Endothelial cell of umbilical vein (primary cell): ENCODE measurements around the gene ZNF764.

Source experiments
- CTCF ChIP-seq, 2 donors: IDR thresholded peaks; 1 replicate in 1 of 2; 2 replicates in 1 of 2; pipeline ENCODE4 v1.5.1; 2011; ENCODE audit warnings: low read length in 2 of 2, mild to moderate bottlenecking in 2 of 2, moderate library complexity in 2 of 2, control low read depth in 1 of 2, inconsistent platforms in 1 of 2, low read depth in 1 of 2; ENCODE audit not compliant: insufficient read depth in 1 of 2; ENCODE audit errors: extremely low read depth in 1 of 2
- EZH2 ChIP-seq: IDR thresholded peaks from 2 replicates; pipeline ENCODE4 v1.6.1; 2012; ENCODE audit warnings: borderline replicate concordance, low read depth, mild to moderate bottlenecking, moderate library complexity, low read length, inconsistent platforms; ENCODE audit not compliant: severe bottlenecking
- POLR2A ChIP-seq: IDR thresholded peaks from 2 replicates; pipeline ENCODE4 v1.6.1; 2012; ENCODE audit warnings: low read depth, mild to moderate bottlenecking, control low read depth, low read length

GRCh38 chr16:30557707-30557956 lies 542 bp downstream of the ZNF764 start:
- TF ChIP-seq CTCF (IDR thresholded peaks at IDR 0.05; ENCODE audit: extremely low read depth in 1 of 2, insufficient read depth in 1 of 2, low read depth in 1 of 2, low read length in 2 of 2) (no peak), POLR2A (no peak), EZH2 (no peak)
